MCF 10A (cell line): ENCODE measurements around the gene PITPNM3. TPM values are rescaled to one million over a fixed set of nuclear protein-coding genes. Genes with fewer than 3 reads are reported as not detected.
A peak's percentile ranks its signal among the peaks of the same experiment; 100 is the strongest.

Experiments
- BruUV-seq: library from RNA; stranded (reverse); fragments of 400-500 nt; replicated peaks from 2 replicates; lab custom pipeline; 2021; lab: Mats Ljungman, UMichigan
- CTCF ChIA-PET: fragments of 300-600 bp; sonication (Branson Sonifier 250); formaldehyde crosslinking; extraction: SDS; loops from one replicate; lab custom pipeline; 2021; ENCODE audit warnings: antibody characterized with exemption, inconsistent platforms; lab: Yijun Ruan, JAX
- POLR2A ChIA-PET: fragments of 300-600, 350-650 bp; sonication (Branson Sonifier 250); formaldehyde crosslinking; extraction: SDS; loops from one replicate; lab custom pipeline; 2020; ENCODE audit warnings: antibody characterized with exemption, inconsistent platforms; lab: Yijun Ruan, JAX
- DNase-seq: peaks from one replicate; pipeline ENCODE4 v3.0.0-alpha.2; 2018; ENCODE audit not compliant: unreplicated experiment
- H3K27ac Mint-ChIP-seq: one replicate; pipeline ENCODE4 v1.8.0; 2022; ENCODE audit warnings: mild to moderate bottlenecking, low read depth, mixed read lengths; ENCODE audit not compliant: unreplicated experiment
- H3K27me3 Mint-ChIP-seq: one replicate; pipeline ENCODE4 v1.8.0; 2022; ENCODE audit warnings: mixed read lengths; ENCODE audit not compliant: insufficient read depth, unreplicated experiment
- H3K36me3 Mint-ChIP-seq: one replicate; pipeline ENCODE4 v1.8.0; 2022; ENCODE audit warnings: mild to moderate bottlenecking, moderate library complexity, mixed read lengths; ENCODE audit not compliant: insufficient read depth, unreplicated experiment
- H3K4me1 Mint-ChIP-seq: one replicate; pipeline ENCODE4 v1.8.0; 2022; ENCODE audit warnings: mixed read lengths; ENCODE audit not compliant: insufficient read depth, unreplicated experiment
- H3K4me3 Mint-ChIP-seq: one replicate; pipeline ENCODE4 v1.8.0; 2022; ENCODE audit warnings: mild to moderate bottlenecking, moderate library complexity, mixed read lengths; ENCODE audit not compliant: unreplicated experiment
- H3K9me3 Mint-ChIP-seq: one replicate; pipeline ENCODE4 v1.8.0; 2022; ENCODE audit warnings: mixed read lengths; ENCODE audit not compliant: unreplicated experiment
- CTCF ChIP-seq: fragments of 200-600 bp; IDR thresholded peaks from one replicate; pipeline ENCODE4 v1.8.0; 2022; ENCODE audit warnings: antibody characterized with exemption, mild to moderate bottlenecking; ENCODE audit not compliant: unreplicated experiment
- intact Hi-C: fragments of 100-400 bp; cut with micrococcal nuclease; formaldehyde crosslinking; loops from 2 replicates; pipeline ENCODE4 v1.14.1; 2022
- total RNA-seq: library from RNA; stranded (reverse); gene quantifications from 2 replicates; pipeline ENCODE4 v1.2.3, GENCODE V29; 2022

PITPNM3 gene
- total RNA-seq, 1 experiment from 2014 or later = 22.8 TPM

GRCh38 chr17:6505425-6506142 lies 50.8 kb downstream of the PITPNM3 start:
- ChIA-PET CTCF (interaction anchor here (0.6 to 0.9 kb wide), 2 partner anchors 516 to 1878 kb away, joined by 3 to 4 read pairs; no protein-coding TSS in a partner anchor), POLR2A (interaction anchor here (0.5 to 4.0 kb wide), 11 partner anchors 10 to 136 kb away, joined by 3 to 45 read pairs (median 7); partner anchors contain the start of genes KIAA0753, PIMREG and TXNDC17)
- H3K9me3 Mint-ChIP-seq = no peaks in the 10 kb centered on the region
- peak overlapping the region; percentile 14 for H3K27ac Mint-ChIP-seq
- no TSS peak for BruUV-seq
- no peak for TF ChIP-seq CTCF
- peaks cover 32% of the 10 kb centered on the region for H3K4me1 Mint-ChIP-seq
- intact Hi-C loops = no loop called here
- H3K4me3 Mint-ChIP-seq = no peak overlapping the region
- DNase-seq = no peak
- no peaks in the 10 kb centered on the region for H3K27me3 Mint-ChIP-seq
- H3K36me3 Mint-ChIP-seq = peaks cover 15% of the 10 kb centered on the region

GRCh38 chr17:6503641-6504195 lies 52.6 kb downstream of the PITPNM3 start:
- no peak overlapping the region for H3K4me3 Mint-ChIP-seq
- no peak overlapping the region for H3K27ac Mint-ChIP-seq
- ChIA-PET POLR2A (no interaction called here), CTCF (interaction anchor here (0.7 to 0.8 kb wide), 2 partner anchors 26 to 46 kb away, joined by 3 read pairs; no protein-coding TSS in a partner anchor)
- no peaks in the 10 kb centered on the region for H3K9me3 Mint-ChIP-seq
- H3K27me3 Mint-ChIP-seq = no peaks in the 10 kb centered on the region
- H3K4me1 Mint-ChIP-seq = peaks cover 32% of the 10 kb centered on the region
- TF ChIP-seq CTCF = no peak
- intact Hi-C loops = no loop called here
- DNase-seq = no peak
- peaks cover 20% of the 10 kb centered on the region for H3K36me3 Mint-ChIP-seq
- no TSS peak for BruUV-seq

- peaks cover 20% of the 10 kb centered on the region for H3K36me3 Mint-ChIP-seq
- no peak for TF ChIP-seq CTCF
- H3K4me3 Mint-ChIP-seq = no peak overlapping the region
- ChIA-PET CTCF (interaction anchor here (0.7 to 1.0 kb wide), 4 partner anchors 27 to 145 kb away, joined by 3 to 6 read pairs (median 4); no protein-coding TSS in a partner anchor), POLR2A (no interaction called here)
- DNase-seq = no peak
- H3K27ac Mint-ChIP-seq = no peak overlapping the region
- no TSS peak for BruUV-seq
- no peaks in the 10 kb centered on the region for H3K27me3 Mint-ChIP-seq
- no peaks in the 10 kb centered on the region for H3K9me3 Mint-ChIP-seq
- peaks cover 26% of the 10 kb centered on the region for H3K4me1 Mint-ChIP-seq
- intact Hi-C loops = no loop called here
Observed at GRCh38 chr17:6502871-6503509, 53.4 kb downstream of the PITPNM3 start.

- POLR2A ChIA-PET = no interaction called here
- DNase-seq = no peak
- H3K36me3 Mint-ChIP-seq = peaks cover 20% of the 10 kb centered on the region
- H3K9me3 Mint-ChIP-seq = no peaks in the 10 kb centered on the region
- peaks cover 18% of the 10 kb centered on the region for H3K4me1 Mint-ChIP-seq
- CTCF ChIA-PET = interaction anchor here (1.0 kb wide), 1 partner anchor 26 kb away, joined by 4 read pairs; no protein-coding TSS in a partner anchor
- H3K27ac Mint-ChIP-seq = no peak overlapping the region
- intact Hi-C loops = no loop called here
- TF ChIP-seq CTCF = no peak
- BruUV-seq = no TSS peak
- no peak overlapping the region for H3K4me3 Mint-ChIP-seq
- H3K27me3 Mint-ChIP-seq = no peaks in the 10 kb centered on the region
Observed at GRCh38 chr17:6502142-6502541, 54.2 kb downstream of the PITPNM3 start.
